Nephron (organoid): ENCODE measurements around the gene PLEKHH2.
"Not testable (repeated sequence)": the region's sequence is repeated elsewhere in the genome, so short reads cannot be mapped to it uniquely, and the experiment has no call there.

Source experiments
- H3K27ac Mint-ChIP-seq, 3 experiments: 2 replicates each; pipeline ENCODE4 v1.8.0; 2020; ENCODE audit warnings: mixed read lengths in 3 of 3, mild to moderate bottlenecking in 2 of 3, moderate library complexity in 1 of 3
- H3K27me3 Mint-ChIP-seq: 2 replicates; pipeline ENCODE4 v1.8.0; 2021; ENCODE audit warnings: low read depth, mild to moderate bottlenecking, moderate library complexity, mixed read lengths
- H3K36me3 Mint-ChIP-seq: 2 replicates; pipeline ENCODE4 v1.8.0; 2020; ENCODE audit warnings: low read depth, mixed read lengths
- H3K4me1 Mint-ChIP-seq: 2 replicates; pipeline ENCODE4 v1.8.0; 2020; ENCODE audit warnings: mixed read lengths
- H3K4me3 Mint-ChIP-seq, 3 experiments: 2 replicates each; pipeline ENCODE4 v1.8.0; 2020; ENCODE audit warnings: mild to moderate bottlenecking in 3 of 3, mixed read lengths in 3 of 3, moderate library complexity in 2 of 3
- H3K9me3 Mint-ChIP-seq: 2 replicates; pipeline ENCODE4 v1.8.0; 2020; ENCODE audit warnings: mixed read lengths
- CTCF ChIP-seq, 3 experiments: fragments of 200-600 bp; sonication (generic); IDR thresholded peaks; one replicate each; pipeline ENCODE4 v1.5.0; 2021; ENCODE audit warnings: antibody characterized with exemption in 3 of 3; ENCODE audit not compliant: unreplicated experiment in 3 of 3

Gene PLEKHH2

GRCh38 chr2:43648994-43649701 lies 12.1 kb downstream of the PLEKHH2 start:
- H3K4me1 Mint-ChIP-seq, result peaks cover 7% of the 10 kb centered on the region
- H3K27ac Mint-ChIP-seq, result peak overlapping the region; percentile 53 to 85 (median 78)
- TF ChIP-seq CTCF (IDR thresholded peaks at IDR 0.05; ENCODE audit: unreplicated experiment in 3 of 3), result no peak
- no peaks in the 10 kb centered on the region for H3K9me3 Mint-ChIP-seq
- H3K36me3 Mint-ChIP-seq, result no peaks in the 10 kb centered on the region
- no peak overlapping the region for H3K4me3 Mint-ChIP-seq
- no peaks in the 10 kb centered on the region for H3K27me3 Mint-ChIP-seq

DNA sequence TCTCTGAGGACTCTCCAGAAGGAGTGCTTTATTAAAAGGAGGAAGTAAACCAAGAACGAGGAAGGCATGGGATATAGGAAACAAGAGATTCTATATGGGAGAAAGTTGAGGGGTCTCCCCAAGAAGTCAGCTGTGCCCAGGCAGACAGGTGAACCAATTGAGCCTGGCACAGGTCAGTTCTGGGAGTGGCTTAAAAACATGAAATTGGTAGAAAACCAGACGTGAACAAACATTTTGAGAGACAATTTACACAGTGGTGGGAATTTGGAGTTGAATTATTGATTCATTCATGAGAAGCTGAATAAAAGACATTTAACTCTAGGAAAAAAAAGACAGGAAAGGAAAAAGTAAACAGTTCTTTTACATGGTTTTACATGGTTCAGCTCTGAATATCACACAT lies 16.4 kb downstream of the PLEKHH2 start:
- H3K4me1 Mint-ChIP-seq, result peaks cover 7% of the 10 kb centered on the region
- peaks cover 5% of the 10 kb centered on the region for H3K27me3 Mint-ChIP-seq
- H3K36me3 Mint-ChIP-seq, result peaks cover 5% of the 10 kb centered on the region
- no peak overlapping the region for H3K27ac Mint-ChIP-seq
- no peak for TF ChIP-seq CTCF (IDR thresholded peaks at IDR 0.05; ENCODE audit: unreplicated experiment in 3 of 3)
- no peak overlapping the region for H3K4me3 Mint-ChIP-seq
- no peaks in the 10 kb centered on the region for H3K9me3 Mint-ChIP-seq

GRCh38 chr2:43657241-43657640 lies 20.2 kb downstream of the PLEKHH2 start:
- H3K4me1 Mint-ChIP-seq, result no peaks in the 10 kb centered on the region
- no peak for TF ChIP-seq CTCF (IDR thresholded peaks at IDR 0.05; ENCODE audit: unreplicated experiment in 3 of 3)
- H3K4me3 Mint-ChIP-seq, result no peak overlapping the region
- H3K27ac Mint-ChIP-seq, result no peak overlapping the region
- peaks cover 5% of the 10 kb centered on the region for H3K27me3 Mint-ChIP-seq
- peaks cover 5% of the 10 kb centered on the region for H3K9me3 Mint-ChIP-seq
- H3K36me3 Mint-ChIP-seq, result peaks cover 12% of the 10 kb centered on the region

GRCh38 chr2:43675646-43676321 lies 38.7 kb downstream of the PLEKHH2 start:
- no peaks in the 10 kb centered on the region for H3K4me1 Mint-ChIP-seq
- H3K36me3 Mint-ChIP-seq, result peaks cover 10% of the 10 kb centered on the region
- H3K9me3 Mint-ChIP-seq, result peaks cover 16% of the 10 kb centered on the region
- H3K4me3 Mint-ChIP-seq, result no peak overlapping the region
- TF ChIP-seq CTCF (IDR thresholded peaks at IDR 0.05; ENCODE audit: unreplicated experiment in 3 of 3), result no peak
- H3K27ac Mint-ChIP-seq, result no peak overlapping the region
- no peaks in the 10 kb centered on the region for H3K27me3 Mint-ChIP-seq

DNA sequence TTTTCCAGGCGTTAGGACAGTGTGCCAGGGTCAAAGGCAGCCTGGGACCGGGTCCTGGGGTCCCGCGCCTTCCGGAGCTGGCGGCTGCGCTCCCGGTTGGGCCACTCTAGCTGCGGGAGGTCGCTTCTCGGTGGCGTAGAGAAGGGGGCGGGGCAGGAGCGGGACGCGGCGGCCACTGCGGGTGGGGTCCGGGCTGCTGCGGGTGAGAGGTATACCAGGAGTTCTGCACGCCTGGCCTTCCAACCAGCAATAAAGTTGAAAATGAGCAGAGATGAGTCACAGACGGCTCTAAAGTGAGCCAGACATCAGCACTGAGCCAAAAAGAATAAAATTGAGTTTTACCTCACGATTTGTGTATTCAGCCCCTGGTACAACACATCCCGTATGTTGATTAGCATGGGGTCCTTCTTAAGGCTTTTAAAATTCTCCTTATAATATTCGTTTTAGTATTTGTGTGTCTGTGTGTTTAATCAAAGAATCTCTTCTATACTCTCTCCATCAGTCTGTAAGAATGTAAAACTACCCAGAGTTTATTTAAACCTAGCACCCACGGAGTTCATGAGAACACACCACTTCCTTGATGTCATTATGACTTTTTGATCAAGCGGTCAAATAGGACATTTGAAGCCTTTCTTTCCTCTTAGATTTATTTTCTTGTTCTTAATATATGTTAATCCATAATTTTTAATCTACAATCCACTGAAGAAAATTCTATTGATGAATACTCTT lies 39.4 kb downstream of the PLEKHH2 start, which contains the start of gene C1GALT1C1L:
Gene C1GALT1C1L, minus strand, starts transcription at position 108 of the 729 bp plus-strand sequence. Its CDS starts 107 bp downstream, at position 1.
- Mint-ChIP-seq H3K4me1 (no peaks in the 10 kb centered on the region), H3K4me3 (no peak within 1 kb of the TSS), H3K27me3 (no peaks in the 10 kb centered on the region), H3K9me3 (peaks cover 16% of the 10 kb centered on the region), H3K27ac (no peak within 1 kb of the TSS), H3K36me3 (peaks cover 10% of the 10 kb centered on the region)
- TF ChIP-seq CTCF (IDR thresholded peaks at IDR 0.05; ENCODE audit: unreplicated experiment in 3 of 3), result no peak

DNA sequence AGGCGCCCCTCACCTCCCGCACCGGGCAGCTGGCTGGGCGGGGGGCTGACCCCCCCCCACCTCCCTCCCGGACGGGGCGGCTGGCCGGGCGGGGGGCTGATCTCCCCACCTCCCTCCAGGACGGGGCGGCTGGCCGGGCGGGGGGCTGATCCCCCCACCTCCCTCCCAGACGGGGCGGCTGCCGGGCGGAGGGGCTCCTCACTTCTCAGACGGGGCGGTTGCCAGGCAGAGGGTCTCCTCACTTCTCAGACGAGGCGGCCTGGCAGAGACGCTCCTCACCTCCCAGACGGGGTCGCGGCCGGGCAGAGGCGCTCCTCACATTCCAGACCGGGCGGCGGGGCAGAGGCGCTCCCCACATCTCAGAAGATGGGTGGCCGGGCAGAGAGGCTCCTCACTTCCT lies 40.7 kb downstream of the PLEKHH2 start:
- not testable (repeated sequence) for H3K36me3 Mint-ChIP-seq, H3K4me1 Mint-ChIP-seq, H3K27me3 Mint-ChIP-seq, H3K4me3 Mint-ChIP-seq, H3K27ac Mint-ChIP-seq
- peaks cover 10% of the 10 kb centered on the region for H3K9me3 Mint-ChIP-seq
